Panc1 (cell line): Measurements from ENCODE around the gene CYTH3. TPM values are rescaled to one million over a fixed set of nuclear protein-coding genes. Genes with fewer than 3 reads are reported as not detected.

Experiments
- ATAC-seq: fragments of 200-7000 bp; cut with Tn5 transposase; 2 replicates; pipeline ENCODE4 v1.9.1; 2020; ENCODE audit warnings: mild to moderate bottlenecking, moderate library complexity
- BruUV-seq: library from RNA; stranded (reverse); fragments of 400-500 nt; replicated peaks from 2 replicates; lab custom pipeline; 2021; lab: Mats Ljungman, UMichigan
- CTCF ChIA-PET: fragments of 300-600 bp; sonication (Branson Sonifier 250); formaldehyde crosslinking; loops from one replicate; lab custom pipeline; 2022; ENCODE audit warnings: antibody characterized with exemption; lab: Charles Lee
- POLR2A ChIA-PET: fragments of 300-600 bp; sonication (Branson Sonifier 250); formaldehyde crosslinking; loops from one replicate; lab custom pipeline; 2022; ENCODE audit warnings: antibody characterized with exemption; lab: Charles Lee
- DNase-seq: peaks from one replicate; pipeline ENCODE4 v3.0.0-alpha.2; 2010; ENCODE audit warnings: low read depth, low spot score
- H3K27ac ChIP-seq: 2 replicates; pipeline ENCODE4 v1.5.1; 2011; ENCODE audit warnings: mild to moderate bottlenecking, low read length, inconsistent platforms
- H3K27me3 ChIP-seq: fragments of 200-500 bp; sonication (Bioruptor generic); 2 replicates; pipeline ENCODE4 v1.6.0; 2014; ENCODE audit warnings: low read length, inconsistent platforms; ENCODE audit not compliant: control insufficient read depth, insufficient read depth
- H3K36me3 ChIP-seq: fragments of 200-500 bp; sonication (Bioruptor generic); 2 replicates; pipeline ENCODE4 v1.5.1; 2014; ENCODE audit warnings: inconsistent platforms, mild to moderate bottlenecking, low read length, moderate library complexity; ENCODE audit not compliant: control insufficient read depth, insufficient read depth
- H3K4me1 ChIP-seq: 2 replicates; pipeline ENCODE4 v1.5.1; 2011; ENCODE audit warnings: inconsistent platforms, mild to moderate bottlenecking, low read length, moderate library complexity; ENCODE audit not compliant: control insufficient read depth, insufficient read depth
- H3K4me3 ChIP-seq, 2 experiments: 2 replicates each; pipeline ENCODE4 v1.5.1; 2011 to 2012; ENCODE audit warnings: low read depth in 2 of 2, low read length in 2 of 2, mild to moderate bottlenecking in 2 of 2, inconsistent platforms in 1 of 2, moderate library complexity in 1 of 2
- H3K9me3 ChIP-seq: fragments of 200-500 bp; sonication (Bioruptor generic); 2 replicates; pipeline ENCODE4 v1.5.1; 2014; ENCODE audit warnings: low read depth, mild to moderate bottlenecking, inconsistent platforms, low read length, moderate library complexity; ENCODE audit not compliant: control insufficient read depth, insufficient read depth
- CTCF ChIP-seq: fragments of 450-650 bp; IDR thresholded peaks from 2 replicates; pipeline ENCODE4 v1.5.1; 2017; ENCODE audit warnings: mild to moderate bottlenecking
- POLR2AphosphoS5 ChIP-seq: IDR thresholded peaks from 2 replicates; pipeline ENCODE4 v1.6.1; 2012; ENCODE audit warnings: mild to moderate bottlenecking, low read depth, low read length, moderate library complexity
- REST ChIP-seq, 2 experiments: IDR thresholded peaks; 2 replicates each; pipeline ENCODE4 v1.6.1; 2011 to 2012; ENCODE audit warnings: low read depth in 2 of 2, control low read depth in 1 of 2, low read length in 1 of 2, mild to moderate bottlenecking in 1 of 2, moderate library complexity in 1 of 2; ENCODE audit not compliant: insufficient read depth in 1 of 2
- SIN3A ChIP-seq: IDR thresholded peaks from 2 replicates; pipeline ENCODE4 v1.6.1; 2012; ENCODE audit warnings: low read depth, mild to moderate bottlenecking, low read length, moderate library complexity, borderline replicate concordance; ENCODE audit not compliant: insufficient read depth
- TCF7L2 ChIP-seq: IDR thresholded peaks from 2 replicates; pipeline ENCODE4 v1.6.1; 2011; ENCODE audit warnings: mild to moderate bottlenecking, low read depth, low read length, inconsistent platforms
- in situ Hi-C: cut with HindIII; loops from 2 replicates; pipeline ENCODE4 v1.10.0; 2016; ENCODE audit warnings: low sequenced_read_pairs, low pct_unique_long_range_greater_than_20kb
- intact Hi-C: fragments of 100-400 bp; cut with micrococcal nuclease; formaldehyde crosslinking; loops from one replicate; pipeline ENCODE4 v1.10.0; 2022; ENCODE audit not compliant: unreplicated experiment
- total RNA-seq: library from RNA; stranded (reverse); gene quantifications from one replicate; pipeline ENCODE4 v1.2.1, GENCODE V29; 2021; ENCODE audit not compliant: unreplicated experiment

Gene CYTH3
- total RNA-seq, 1 experiment from 2014 or later, result 35.5 TPM

- no peak overlapping the region for H3K27ac ChIP-seq
- no peaks in the 10 kb centered on the region for H3K27me3 ChIP-seq
- no peaks in the 10 kb centered on the region for H3K9me3 ChIP-seq
- DNase-seq, result no peak
- H3K4me1 ChIP-seq, result no peaks in the 10 kb centered on the region
- intact Hi-C loops, result loop anchor here (10.0 kb wide), 1 partner anchor 276 kb away; no protein-coding TSS in a partner anchor
- no peak overlapping the region for H3K4me3 ChIP-seq
- BruUV-seq, result no TSS peak
- ATAC-seq, result no peak
- in situ Hi-C loops, result no loop called here
- TF ChIP-seq TCF7L2, result no peak
- no peak for TF ChIP-seq POLR2AphosphoS5
- no peak for TF ChIP-seq REST (IDR thresholded peaks at IDR 0.05; ENCODE audit: insufficient read depth in 1 of 2, low read depth in 2 of 2, low read length in 1 of 2)
- no peak for TF ChIP-seq CTCF
- no peak for TF ChIP-seq SIN3A
- POLR2A ChIA-PET, result no interaction called here
- CTCF ChIA-PET, result no interaction called here
- H3K36me3 ChIP-seq, result peaks cover 10% of the 10 kb centered on the region
Measured at GRCh38 chr7:6159097-6159483, 113.3 kb downstream of the CYTH3 start.

- in situ Hi-C loops, result no loop called here
- TF ChIP-seq SIN3A (no peak), POLR2AphosphoS5 (no peak)
Measured at GRCh38 chr7:6158424-6159096, 113.9 kb downstream of the CYTH3 start.

More at GRCh38 chr7:6158424-6159096, 113.9 kb downstream of the CYTH3 start:
- peaks cover 9% of the 10 kb centered on the region for H3K36me3 ChIP-seq
- BruUV-seq, result no TSS peak
- ChIA-PET POLR2A (no interaction called here), CTCF (no interaction called here)
- intact Hi-C loops, result loop anchor here (10.0 kb wide), 1 partner anchor 276 kb away; no protein-coding TSS in a partner anchor
- no peak for DNase-seq
- no peaks in the 10 kb centered on the region for H3K9me3 ChIP-seq
- no peak overlapping the region for H3K4me3 ChIP-seq
- ATAC-seq, result no peak
- no peak overlapping the region for H3K27ac ChIP-seq
- no peaks in the 10 kb centered on the region for H3K4me1 ChIP-seq
- no peaks in the 10 kb centered on the region for H3K27me3 ChIP-seq
